HCEC 1CT (cell line): Measurements from ENCODE around the gene TBC1D5.

ENCODE experiments used
- DNase-seq: peaks from one replicate; pipeline ENCODE4 v3.0.0-alpha.2; 2017

Gene TBC1D5

GRCh38 chr3:17278006-17278405 is 464.4 kb downstream of the TBC1D5 start:
- DNase-seq: no peak

- DNase-seq: no peak
Observed at GRCh38 chr3:17266846-17267245, 475.6 kb downstream of the TBC1D5 start.

- no peak for DNase-seq
Observed at GRCh38 chr3:17261627-17262369, 480.6 kb downstream of the TBC1D5 start.

- DNase-seq: no peak
Observed at GRCh38 chr3:17260257-17260656, 482.2 kb downstream of the TBC1D5 start.

- DNase-seq: no peak
Observed at GRCh38 chr3:17259685-17260084, 482.7 kb downstream of the TBC1D5 start.

- DNase-seq: peak; percentile 23
Observed at GRCh38 chr3:17258823-17259436, 483.5 kb downstream of the TBC1D5 start.

GRCh38 chr3:17257269-17257668 is 485.2 kb downstream of the TBC1D5 start:
- DNase-seq: no peak

GRCh38 chr3:17243621-17244020 is 498.8 kb downstream of the TBC1D5 start:
- peak; percentile 1 for DNase-seq

- DNase-seq: no peak
Observed at GRCh38 chr3:17239417-17239816, 503.0 kb downstream of the TBC1D5 start.

- no peak for DNase-seq
Observed at GRCh38 chr3:17238023-17238422, 504.4 kb downstream of the TBC1D5 start.

GRCh38 chr3:17235310-17235709 is 507.1 kb downstream of the TBC1D5 start:
- no peak for DNase-seq

GRCh38 chr3:17234382-17234781 is 508.0 kb downstream of the TBC1D5 start:
- no peak for DNase-seq

- peak; percentile 71 for DNase-seq
Observed at GRCh38 chr3:17233398-17233800, 509.0 kb downstream of the TBC1D5 start.

GRCh38 chr3:17232442-17232841 is 510.0 kb downstream of the TBC1D5 start:
- no peak for DNase-seq

- DNase-seq: no peak
Observed at GRCh38 chr3:17231537-17232261, 510.7 kb downstream of the TBC1D5 start.

GRCh38 chr3:17227472-17227871 is 515.0 kb downstream of the TBC1D5 start:
- no peak for DNase-seq

GRCh38 chr3:17221529-17221928 is 520.9 kb downstream of the TBC1D5 start:
- DNase-seq: no peak

GRCh38 chr3:17219593-17219992 is 522.8 kb downstream of the TBC1D5 start:
- DNase-seq: no peak

GRCh38 chr3:17218587-17218986 is 523.8 kb downstream of the TBC1D5 start:
- no peak for DNase-seq

- DNase-seq: no peak
Observed at GRCh38 chr3:17217588-17217987, 524.8 kb downstream of the TBC1D5 start.

- DNase-seq: peak; percentile 61
Observed at GRCh38 chr3:17213102-17213501, 529.3 kb downstream of the TBC1D5 start.

GRCh38 chr3:17207979-17208378 is 534.5 kb downstream of the TBC1D5 start:
- no peak for DNase-seq

- peak; percentile 2 for DNase-seq
Observed at GRCh38 chr3:17207019-17207418, 535.4 kb downstream of the TBC1D5 start.

- DNase-seq: no peak
Observed at GRCh38 chr3:17204049-17204650, 538.3 kb downstream of the TBC1D5 start.
